Glomerular visceral epithelial cell (primary cell): Measurements from ENCODE around the gene EPHA3.
A peak's percentile ranks its signal among the peaks of the same experiment; 100 is the strongest.

Experiments used
- DNase-seq: peaks from one replicate; pipeline ENCODE4 v3.0.0-alpha.2; 2016; ENCODE audit errors: extremely low spot score

Gene EPHA3

GRCh38 chr3:89145995-89146394 is 38.6 kb downstream of the EPHA3 start:
- peak; percentile 60 for DNase-seq

GRCh38 chr3:89154416-89154815 is 47.0 kb downstream of the EPHA3 start:
- no peak for DNase-seq

GRCh38 chr3:89155811-89156210 is 48.4 kb downstream of the EPHA3 start:
- DNase-seq: no peak

- no peak for DNase-seq
Measured at GRCh38 chr3:89157575-89157974, 50.2 kb downstream of the EPHA3 start.

GRCh38 chr3:89159605-89160004 is 52.2 kb downstream of the EPHA3 start:
- no peak for DNase-seq

GRCh38 chr3:89164774-89165173 is 57.4 kb downstream of the EPHA3 start:
- DNase-seq: no peak

GRCh38 chr3:89165636-89166263 is 58.3 kb downstream of the EPHA3 start:
- DNase-seq: no peak

- DNase-seq: no peak
Measured at GRCh38 chr3:89171687-89172545, 64.5 kb downstream of the EPHA3 start.

GRCh38 chr3:89173546-89173945 is 66.1 kb downstream of the EPHA3 start:
- DNase-seq: no peak

GRCh38 chr3:89179355-89180001 is 72.1 kb downstream of the EPHA3 start:
- peak; percentile 1 for DNase-seq

GRCh38 chr3:89180334-89180733 is 72.9 kb downstream of the EPHA3 start:
- DNase-seq: peak; percentile 7

- no peak for DNase-seq
Measured at GRCh38 chr3:89182056-89182455, 74.6 kb downstream of the EPHA3 start.

GRCh38 chr3:89184151-89184995 is 77.0 kb downstream of the EPHA3 start:
- DNase-seq: no peak

- no peak for DNase-seq
Measured at GRCh38 chr3:89186456-89186855, 79.0 kb downstream of the EPHA3 start.

GRCh38 chr3:89198591-89198990 is 91.2 kb downstream of the EPHA3 start:
- DNase-seq: no peak

- no peak for DNase-seq
Measured at GRCh38 chr3:89212619-89213018, 105.2 kb downstream of the EPHA3 start.

GRCh38 chr3:89216016-89216739 is 108.8 kb downstream of the EPHA3 start:
- DNase-seq: no peak

- DNase-seq: no peak
Measured at GRCh38 chr3:89217148-89217685, 109.8 kb downstream of the EPHA3 start.

GRCh38 chr3:89221924-89222323 is 114.5 kb downstream of the EPHA3 start:
- no peak for DNase-seq

- no peak for DNase-seq
Measured at GRCh38 chr3:89223188-89223587, 115.8 kb downstream of the EPHA3 start.

GRCh38 chr3:89227218-89227617 is 119.8 kb downstream of the EPHA3 start:
- no peak for DNase-seq
